HepG2 (cell line): ENCODE results near the gene HCFC1. TPM values are rescaled to one million over a fixed set of nuclear protein-coding genes. Genes with fewer than 3 reads are reported as not detected.
A peak's percentile ranks its signal among the peaks of the same experiment; 100 is the strongest.

Experiments
- ATAC-seq: fragments of 200-7000 bp; cut with Tn5 transposase; 3 replicates; pipeline ENCODE4 v1.9.1; 2020; ENCODE audit warnings: mild to moderate bottlenecking, moderate library complexity
- BruUV-seq: library from RNA; stranded (reverse); fragments of 400-500 nt; replicated peaks from 2 replicates; lab custom pipeline; 2021; lab: Mats Ljungman, UMichigan
- CTCF ChIA-PET: fragments of 300-600 bp; formaldehyde crosslinking; extraction: SDS; loops from one replicate; lab custom pipeline; 2021; ENCODE audit warnings: low total read pairs, inconsistent platforms, low intra/inter-chr PET ratio; lab: Yijun Ruan, JAX
- POLR2A ChIA-PET: fragments of 350-600 bp; sonication (Branson Sonifier 250); formaldehyde crosslinking; loops from one replicate; lab custom pipeline; 2020; ENCODE audit warnings: antibody characterized with exemption, inconsistent platforms; lab: Yijun Ruan, JAX
- DNase-seq: peaks from one replicate; pipeline ENCODE4 v3.0.0-alpha.2; 2015; ENCODE audit warnings: low spot score
- FAIRE-seq: peaks from 3 replicates; lab custom pipeline; 2011; peaks lifted over from hg19 to GRCh38; lab: Jason Lieb, UNC
- H2AFZ ChIP-seq: one replicate; pipeline ENCODE4 v1.6.1; 2011; ENCODE audit warnings: low read length, inconsistent platforms
- H3K27ac ChIP-seq: fragments of 300-600 bp; 3 replicates; pipeline ENCODE4 v1.8.0; 2011; ENCODE audit warnings: mixed run types, mild to moderate bottlenecking, mixed read lengths, low read length, inconsistent platforms; ENCODE audit not compliant: insufficient read depth; ENCODE audit errors: extremely low read length
- H3K27me3 ChIP-seq, 2 experiments: fragments of 200-600 bp in 1 of 2; 2 replicates in 1 of 2; 3 replicates in 1 of 2; pipeline versions ENCODE4 v1.6.0 to v1.8.0; 2011; ENCODE audit warnings: low read length in 2 of 2, mild to moderate bottlenecking in 2 of 2, moderate library complexity in 2 of 2, inconsistent platforms in 1 of 2; ENCODE audit not compliant: insufficient read depth in 2 of 2, control insufficient read depth in 1 of 2
- H3K36me3 ChIP-seq, 2 experiments: fragments of 200-600 bp in 1 of 2; replicated peaks in 1 of 2; 2 replicates in 1 of 2; 3 replicates in 1 of 2; pipeline versions ENCODE4 v1.5.1 to v1.8.0; 2011; ENCODE audit warnings: low read length in 2 of 2, inconsistent platforms in 1 of 2; ENCODE audit not compliant: insufficient read depth in 2 of 2, control insufficient read depth in 1 of 2
- H3K4me1 ChIP-seq: 2 replicates; pipeline ENCODE4 v1.5.1; 2012; ENCODE audit warnings: low read length, inconsistent platforms; ENCODE audit not compliant: insufficient read depth
- H3K4me2 ChIP-seq: 2 replicates; pipeline ENCODE4 v1.6.0; 2011; ENCODE audit warnings: low read depth, low read length, inconsistent platforms
- H3K4me3 ChIP-seq, 3 experiments: fragments of 200-600 bp in 1 of 3; sonication (generic), shearing (Covaris generic) in 1 of 3; replicated peaks in 1 of 3; 2 replicates each; pipeline ENCODE4 v1.5.1; 2011 to 2016; ENCODE audit warnings: low read length in 3 of 3, inconsistent platforms in 2 of 3, low read depth in 2 of 3, mild to moderate bottlenecking in 2 of 3, control low read depth in 1 of 3, mixed read lengths in 1 of 3; ENCODE audit not compliant: insufficient read depth in 1 of 3
- H3K79me2 ChIP-seq: one replicate; pipeline ENCODE4 v1.6.1; 2011; ENCODE audit warnings: low read length, inconsistent platforms; ENCODE audit not compliant: insufficient read depth
- H3K9ac ChIP-seq: 2 replicates; pipeline ENCODE4 v1.6.0; 2011; ENCODE audit warnings: mild to moderate bottlenecking, low read depth, low read length, inconsistent platforms; ENCODE audit not compliant: insufficient read depth
- H3K9me3 ChIP-seq: 2 replicates; pipeline ENCODE4 v1.5.1; 2012; ENCODE audit warnings: mild to moderate bottlenecking, low read length
- H4K20me1 ChIP-seq: 2 replicates; pipeline ENCODE4 v1.6.0; 2011; ENCODE audit warnings: inconsistent platforms, mild to moderate bottlenecking, low read length, moderate library complexity; ENCODE audit not compliant: insufficient read depth
- AHDC1 ChIP-seq: sonication (generic); formaldehyde crosslinking; IDR thresholded peaks from 2 replicates; pipeline ENCODE4 v1.5.1; 2020; ENCODE audit warnings: mild to moderate bottlenecking, missing genetic modification reagents, borderline replicate concordance
- KDM5A ChIP-seq: fragments of 200-600 bp; sonication (generic); IDR thresholded peaks from 2 replicates; pipeline ENCODE4 v1.7.0; 2018; ENCODE audit warnings: antibody characterized with exemption, mild to moderate bottlenecking, low read length, borderline replicate concordance
- MXD1 ChIP-seq: sonication (generic); formaldehyde crosslinking; IDR thresholded peaks from 2 replicates; pipeline ENCODE4 v1.4.0; 2020; ENCODE audit warnings: mild to moderate bottlenecking, missing genetic modification reagents
- MXD3 ChIP-seq: IDR thresholded peaks from 2 replicates; pipeline ENCODE4 v1.6.1; 2016; ENCODE audit warnings: mild to moderate bottlenecking, missing biosample characterization, missing genetic modification reagents
- NFE2L2 ChIP-seq: fragments of 150-350 bp; IDR thresholded peaks from 2 replicates; pipeline ENCODE4 v1.6.1; 2014; ENCODE audit warnings: low read length
- POLR2G ChIP-seq: fragments of 200-400 bp; formaldehyde crosslinking; IDR thresholded peaks from 2 replicates; pipeline ENCODE4 v1.6.1; 2018; ENCODE audit warnings: mild to moderate bottlenecking, low read depth, low read length, moderate library complexity
- SP2 ChIP-seq: sonication (generic); formaldehyde crosslinking; IDR thresholded peaks from 2 replicates; pipeline ENCODE4 v1.5.1; 2020; ENCODE audit warnings: mild to moderate bottlenecking, missing genetic modification reagents
- ZFP36L2 ChIP-seq: sonication (generic); formaldehyde crosslinking; IDR thresholded peaks from 2 replicates; pipeline ENCODE4 v1.4.0; 2020; ENCODE audit warnings: missing genetic modification reagents
- ZNF235 ChIP-seq: sonication (generic); formaldehyde crosslinking; IDR thresholded peaks from 2 replicates; pipeline ENCODE4 v1.8.1; 2023; ENCODE audit warnings: mild to moderate bottlenecking, missing genetic modification reagents, borderline replicate concordance
- ZNF260 ChIP-seq: sonication (generic); formaldehyde crosslinking; IDR thresholded peaks from 2 replicates; pipeline ENCODE4 v1.4.0; 2020; ENCODE audit warnings: missing genetic modification reagents, low read depth, mild to moderate bottlenecking, borderline replicate concordance
- ZNF263 ChIP-seq: sonication (generic); formaldehyde crosslinking; IDR thresholded peaks from 2 replicates; pipeline ENCODE4 v1.4.0; 2020; ENCODE audit warnings: missing genetic modification reagents
- ZNF3 ChIP-seq: IDR thresholded peaks from 2 replicates; pipeline ENCODE4 v1.7.0; 2017; ENCODE audit warnings: inconsistent platforms
- ZNF350 ChIP-seq: sonication (generic); formaldehyde crosslinking; IDR thresholded peaks from 2 replicates; pipeline ENCODE4 v1.4.0; 2020; ENCODE audit warnings: mild to moderate bottlenecking, low read depth, missing genetic modification reagents, borderline replicate concordance
- ZNF432 ChIP-seq: sonication (generic); formaldehyde crosslinking; IDR thresholded peaks from 2 replicates; pipeline ENCODE4 v1.5.0; 2020; ENCODE audit warnings: missing genetic modification reagents, mild to moderate bottlenecking, borderline replicate concordance
- ZNF484 ChIP-seq: sonication (generic); formaldehyde crosslinking; IDR thresholded peaks from 2 replicates; pipeline ENCODE4 v1.5.1; 2020; ENCODE audit warnings: mild to moderate bottlenecking, low read depth, missing genetic modification reagents, borderline replicate concordance
- ZNF879 ChIP-seq: sonication (generic); formaldehyde crosslinking; IDR thresholded peaks from 2 replicates; pipeline ENCODE4 v1.8.1; 2023; ENCODE audit warnings: missing genetic modification reagents
- ZSCAN21 ChIP-seq: sonication (generic); formaldehyde crosslinking; IDR thresholded peaks from 2 replicates; pipeline ENCODE4 v1.8.0; 2022; ENCODE audit warnings: mild to moderate bottlenecking, missing genetic modification reagents, moderate library complexity, borderline replicate concordance
- WGBS: methylation state at CpG from one replicate; pipeline ENCODE4 v1.1.6; 2017; ENCODE audit warnings: low lambda C conversion rate; 5-methylcytosine and 5-hydroxymethylcytosine counted together
- in situ Hi-C: cut with HindIII; loops from 2 replicates; pipeline ENCODE4 v1.10.0; 2017; ENCODE audit warnings: low pct_unique_long_range_greater_than_20kb; ENCODE audit not compliant: extremely low pct_ligation_motif_present
- intact Hi-C: fragments of 100-400 bp; cut with micrococcal nuclease; formaldehyde crosslinking; loops from one replicate; pipeline ENCODE4 v1.10.0; 2022; ENCODE audit not compliant: unreplicated experiment
- polyA plus RNA-seq, 8 experiments: library from polyadenylated mRNA; depleted of rRNA in 3 of 8; stranded (reverse) in 7 of 8; unstranded in 1 of 8; fragments of >200 nt; fragmentation: Illumina TruSeq in 4 of 8; extraction: Trizol in 4 of 8; gene quantifications; 2 replicates each; pipeline versions ENCODE4 v1.2.1 to v1.2.3, GENCODE V29; 2011 to 2016; ENCODE audit warnings: low read depth in 4 of 8, missing spikeins in 1 of 8, mixed read lengths in 1 of 8; ENCODE audit not compliant: insufficient read depth in 1 of 8
- total RNA-seq, 5 experiments: library from RNA; depleted of rRNA; stranded (reverse); fragments of >200 nt; fragmentation: Illumina TruSeq; extraction: Trizol; gene quantifications; 2 replicates each; pipeline ENCODE4 v1.2.3, GENCODE V29; 2016; ENCODE audit warnings: low read depth in 1 of 5

The HCFC1 gene
- total and polyA plus RNA-seq, 2 of the 13 experiments (the other 11 are each of a cell fraction or from before 2014, with no cell fraction given) = 5.8 to 17.8 TPM

- TF ChIP-seq POLR2G = peak; percentile 20; the same call in 1 of the 2 replicates
- TF ChIP-seq AHDC1 (CRISPR knock-in tag) = no peak
- TF ChIP-seq MXD3 (CRISPR knock-in tag) = 0 out of 2 replicates have a peak, but pooled peaks have one; percentile 5
These were observed 44.0 kb downstream of the HCFC1 start (continued) for GRCh38 chrX:153927672-153927921.

GRCh38 chrX:153926858-153927671 lies 44.6 kb downstream of the HCFC1 start:
- Histone ChIP-seq H3K9me3 (no peaks in the 10 kb centered on the region), H4K20me1 (no peaks in the 10 kb centered on the region), H3K27ac (peak overlapping the region; percentile 89), H3K4me1 (peaks cover 62% of the 10 kb centered on the region), H2AFZ (no peak overlapping the region), H3K4me3 (peak overlapping the region; percentile 71 to 79 (median 76); a peak in 5 of 6 replicates), H3K36me3 (peaks cover 1 to 8% of the 10 kb centered on the region in 2 experiments; a peak in 1 of 5 replicates), H3K4me2 (peak overlapping the region; percentile 76), H3K79me2 (no peaks in the 10 kb centered on the region), H3K9ac (peak overlapping the region; percentile 89), H3K27me3 (no peaks in the 10 kb centered on the region)
- peak; percentile 72 for DNase-seq
- WGBS = 13% methylated on average over 3 of the region's 31 CpGs
- no TSS peak for BruUV-seq
- ChIA-PET POLR2A (interaction anchor here (0.7 to 4.2 kb wide), 11 partner anchors 9 to 300 kb away, joined by 3 to 82 read pairs (median 4); partner anchors contain the start of genes HCFC1, IDH3G, L1CAM and NAA10), CTCF (no interaction called here)
- FAIRE-seq = peak; percentile 97
- in situ Hi-C loops = no loop called here
- peak; percentile 14 for ATAC-seq
- intact Hi-C loops = no loop called here
- TF ChIP-seq ZNF263 (no peak), ZNF432 (CRISPR knock-in tag) (no peak), ZSCAN21 (CRISPR knock-in tag) (no peak), SP2 (CRISPR knock-in tag) (no peak), ZNF350 (CRISPR knock-in tag) (peak; percentile 18; the same call in 1 of the 2 replicates), ZNF879 (no peak), ZNF260 (CRISPR knock-in tag) (no peak), KDM5A (no peak), MXD1 (no peak), ZNF235 (no peak), ZFP36L2 (CRISPR knock-in tag) (no peak), ZNF3 (CRISPR knock-in tag) (no peak), ZNF484 (no peak), NFE2L2 (no peak)
